Nephron progenitor cell (in vitro differentiated cells): Measurements from ENCODE around the gene SHISA6.

Source experiments
- DNase-seq: peaks from one replicate; pipeline ENCODE4 v3.0.0; 2021
- H3K27ac Mint-ChIP-seq: 2 replicates; pipeline ENCODE4 v1.8.0; 2021; ENCODE audit warnings: mild to moderate bottlenecking, moderate library complexity, mixed read lengths
- H3K27me3 Mint-ChIP-seq: 2 replicates; pipeline ENCODE4 v1.8.0; 2021; ENCODE audit warnings: mild to moderate bottlenecking, low read depth, mixed read lengths; ENCODE audit not compliant: poor library complexity
- H3K36me3 Mint-ChIP-seq: 2 replicates; pipeline ENCODE4 v1.8.0; 2021; ENCODE audit warnings: low read depth, mixed read lengths
- H3K4me1 Mint-ChIP-seq: 2 replicates; pipeline ENCODE4 v1.8.0; 2021; ENCODE audit warnings: mixed read lengths
- H3K4me3 Mint-ChIP-seq: 2 replicates; pipeline ENCODE4 v1.8.0; 2021; ENCODE audit warnings: mild to moderate bottlenecking, moderate library complexity, mixed read lengths
- H3K9me3 Mint-ChIP-seq: 2 replicates; pipeline ENCODE4 v1.8.0; 2021; ENCODE audit warnings: mild to moderate bottlenecking, moderate library complexity, mixed read lengths
- CTCF ChIP-seq: fragments of 200-600 bp; sonication (generic); IDR thresholded peaks from 2 replicates; pipeline ENCODE4 v1.5.0; 2021; ENCODE audit warnings: antibody characterized with exemption

The SHISA6 gene

GRCh38 chr17:11240041-11240840, 772 bp upstream of the SHISA6 start:
- DNase-seq = peak; percentile 68
- Mint-ChIP-seq H3K36me3 (no peaks in the 10 kb centered on the region), H3K4me3 (peak overlapping the region; percentile 73), H3K4me1 (peaks cover 61% of the 10 kb centered on the region), H3K27me3 (peaks cover 20% of the 10 kb centered on the region), H3K9me3 (no peaks in the 10 kb centered on the region), H3K27ac (no peak overlapping the region)
- TF ChIP-seq CTCF = no peak

- no peaks in the 10 kb centered on the region for H3K36me3 Mint-ChIP-seq
- no peaks in the 10 kb centered on the region for H3K9me3 Mint-ChIP-seq
- TF ChIP-seq CTCF = no peak
- DNase-seq = no peak
- H3K4me1 Mint-ChIP-seq = peaks cover 75% of the 10 kb centered on the region
- H3K27ac Mint-ChIP-seq = no peak overlapping the region
- peaks cover 19% of the 10 kb centered on the region for H3K27me3 Mint-ChIP-seq
- peak overlapping the region; percentile 75 for H3K4me3 Mint-ChIP-seq
Observed at GRCh38 chr17:11241611-11242226, 706 bp downstream of the SHISA6 start.

GRCh38 chr17:11242411-11242810, 1.4 kb downstream of the SHISA6 start:
- H3K4me3 Mint-ChIP-seq = peak overlapping the region; percentile 75
- H3K36me3 Mint-ChIP-seq = no peaks in the 10 kb centered on the region
- H3K4me1 Mint-ChIP-seq = peaks cover 73% of the 10 kb centered on the region
- no peak overlapping the region for H3K27ac Mint-ChIP-seq
- no peak for TF ChIP-seq CTCF
- DNase-seq = no peak
- H3K9me3 Mint-ChIP-seq = no peaks in the 10 kb centered on the region
- H3K27me3 Mint-ChIP-seq = peaks cover 19% of the 10 kb centered on the region

- no peak for TF ChIP-seq CTCF
- Mint-ChIP-seq H3K4me1 (peaks cover 54% of the 10 kb centered on the region), H3K36me3 (no peaks in the 10 kb centered on the region), H3K27me3 (peaks cover 19% of the 10 kb centered on the region), H3K9me3 (no peaks in the 10 kb centered on the region), H3K4me3 (no peak overlapping the region), H3K27ac (no peak overlapping the region)
- DNase-seq = peak; percentile 15
Observed at GRCh38 chr17:11244776-11245175, 3.8 kb downstream of the SHISA6 start.

- H3K4me3 Mint-ChIP-seq = no peak overlapping the region
- H3K36me3 Mint-ChIP-seq = no peaks in the 10 kb centered on the region
- no peaks in the 10 kb centered on the region for H3K9me3 Mint-ChIP-seq
- peaks cover 19% of the 10 kb centered on the region for H3K27me3 Mint-ChIP-seq
- H3K27ac Mint-ChIP-seq = no peak overlapping the region
- peaks cover 55% of the 10 kb centered on the region for H3K4me1 Mint-ChIP-seq
- DNase-seq = no peak
- TF ChIP-seq CTCF = no peak
Observed at GRCh38 chr17:11245187-11245586, 4.2 kb downstream of the SHISA6 start.
